GM23338 (cell line): ENCODE results near the gene NRF1. TPM values are rescaled to one million over a fixed set of nuclear protein-coding genes. Genes with fewer than 3 reads are reported as not detected.
A peak's percentile ranks its signal among the peaks of the same experiment; 100 is the strongest.

Experiments used
- ATAC-seq: fragments of 200-7000 bp; cut with Tn5 transposase; 3 replicates; pipeline ENCODE4 v1.9.1; 2020
- DNase-seq: peaks from one replicate; pipeline ENCODE4 v3.0.0-alpha.2; 2015; ENCODE audit warnings: low spot score
- H2AFZ ChIP-seq: fragments of 200-600 bp; sonication (generic); 2 replicates; pipeline ENCODE4 v1.8.0; 2016; ENCODE audit warnings: antibody characterized with exemption, mild to moderate bottlenecking, moderate library complexity
- H3F3A ChIP-seq: fragments of 200-600 bp; sonication (generic); replicated peaks from 2 replicates; pipeline ENCODE4 v1.8.0; 2017; ENCODE audit warnings: antibody characterized with exemption, mixed run types, low read depth
- H3K27ac ChIP-seq: fragments of 200-600 bp; sonication (generic); 2 replicates; pipeline ENCODE4 v1.6.1; 2016; ENCODE audit warnings: low read depth
- H3K27me3 ChIP-seq: fragments of 200-600 bp; sonication (generic); 2 replicates; pipeline ENCODE4 v1.8.0; 2016; ENCODE audit warnings: mild to moderate bottlenecking, mixed run types, moderate library complexity; ENCODE audit not compliant: insufficient read depth
- H3K36me3 ChIP-seq: fragments of 200-600 bp; sonication (generic); 2 replicates; pipeline ENCODE4 v1.8.0; 2016; ENCODE audit warnings: mild to moderate bottlenecking; ENCODE audit not compliant: insufficient read depth
- H3K4me1 ChIP-seq: fragments of 200-600 bp; sonication (generic); 2 replicates; pipeline ENCODE4 v1.8.0; 2016; ENCODE audit warnings: mild to moderate bottlenecking, moderate library complexity; ENCODE audit not compliant: insufficient read depth
- H3K4me2 ChIP-seq: fragments of 200-600 bp; sonication (generic); 2 replicates; pipeline ENCODE4 v1.7.1; 2017; ENCODE audit warnings: mixed run types
- H3K4me3 ChIP-seq: fragments of 200-600 bp; sonication (generic); 2 replicates; pipeline ENCODE4 v1.6.1; 2016; ENCODE audit warnings: mixed run types
- H3K79me2 ChIP-seq: fragments of 200-600 bp; sonication (generic); replicated peaks from 2 replicates; pipeline ENCODE4 v1.8.0; 2017; ENCODE audit warnings: mild to moderate bottlenecking; ENCODE audit not compliant: insufficient read depth
- H3K9me2 ChIP-seq: fragments of 200-600 bp; sonication (generic); 2 replicates; pipeline ENCODE4 v1.8.0; 2017; ENCODE audit not compliant: insufficient read depth
- H4K20me1 ChIP-seq: fragments of 200-600 bp; sonication (generic); replicated peaks from 2 replicates; pipeline ENCODE4 v1.8.0; 2017; ENCODE audit warnings: mild to moderate bottlenecking; ENCODE audit not compliant: insufficient read depth
- H3K27ac Mint-ChIP-seq: 2 replicates; pipeline ENCODE4 v1.8.0; 2020; ENCODE audit warnings: inconsistent platforms, mild to moderate bottlenecking, moderate library complexity, mixed read lengths
- H3K27me3 Mint-ChIP-seq: 3 replicates; pipeline ENCODE4 v1.8.0; 2022; ENCODE audit warnings: low read depth, mild to moderate bottlenecking, moderate library complexity, mixed read lengths, inconsistent platforms; ENCODE audit not compliant: insufficient read depth, poor library complexity
- H3K36me3 Mint-ChIP-seq: 3 replicates; pipeline ENCODE4 v1.8.0; 2021; ENCODE audit warnings: low read depth, mild to moderate bottlenecking, inconsistent platforms, moderate library complexity, mixed read lengths
- H3K4me1 Mint-ChIP-seq: 3 replicates; pipeline ENCODE4 v1.8.0; 2020; ENCODE audit warnings: mild to moderate bottlenecking, inconsistent platforms, mixed read lengths
- H3K4me3 Mint-ChIP-seq: 3 replicates; pipeline ENCODE4 v1.8.0; 2021; ENCODE audit warnings: moderate library complexity, mild to moderate bottlenecking, inconsistent platforms, mixed read lengths
- H3K9me3 Mint-ChIP-seq: 3 replicates; pipeline ENCODE4 v1.8.0; 2020; ENCODE audit warnings: moderate library complexity, mild to moderate bottlenecking, inconsistent platforms, mixed read lengths
- CREB1 ChIP-seq: fragments of 250-450 bp; sonication (Bioruptor Pico); IDR thresholded peaks from 2 replicates; pipeline ENCODE4 v1.5.0; 2020; ENCODE audit warnings: low read depth, mild to moderate bottlenecking, moderate library complexity
- EZH2 ChIP-seq: fragments of 200-600 bp; sonication (generic); IDR thresholded peaks from one replicate; pipeline ENCODE4 v1.8.0; 2017; ENCODE audit warnings: antibody characterized with exemption, mild to moderate bottlenecking, low read depth; ENCODE audit not compliant: unreplicated experiment
- NANOG ChIP-seq: IDR thresholded peaks from 2 replicates; pipeline ENCODE4 v1.6.1; 2016; ENCODE audit warnings: antibody characterized with exemption, borderline replicate concordance
- POLR2AphosphoS5 ChIP-seq: IDR thresholded peaks from 2 replicates; pipeline ENCODE4 v1.6.1; 2016; ENCODE audit warnings: antibody characterized with exemption, low read depth
- REST ChIP-seq: IDR thresholded peaks from one replicate; pipeline ENCODE4 v1.6.1; 2018; ENCODE audit warnings: antibody characterized with exemption; ENCODE audit not compliant: unreplicated experiment
- STAT1 ChIP-seq: IDR thresholded peaks from one replicate; pipeline ENCODE4 v1.6.1; 2016; ENCODE audit warnings: antibody characterized with exemption; ENCODE audit not compliant: unreplicated experiment
- ZNF462 ChIP-seq: fragments of 250-450 bp; sonication (Bioruptor Pico); IDR thresholded peaks from 2 replicates; pipeline ENCODE4 v1.5.0; 2020; ENCODE audit warnings: mild to moderate bottlenecking, moderate library complexity
- polyA plus RNA-seq: library from polyadenylated mRNA; unstranded; fragments of >200 nt; fragmentation: Nextera tagmentation; extraction: Ambion mirVana; gene quantifications from 2 replicates; pipeline ENCODE4 v1.2.1, GENCODE V29; 2016
- total RNA-seq: library from RNA; depleted of rRNA; stranded (reverse); fragments of >200 nt; shearing (Covaris generic); gene quantifications from 2 replicates; pipeline ENCODE4 v1.2.3, GENCODE V29; 2014
- TF ChIP-seq, protein P1 (sequence below), 2 experiments: fragments of 200-600 bp in 1 of 2; sonication (generic) in 1 of 2; conservative IDR thresholded peaks; 2 replicates each; pipeline versions ENCODE4 v1.5.1 to v1.6.1; 2016 to 2017; ENCODE audit warnings: antibody characterized with exemption in 2 of 2, low read depth in 2 of 2, mild to moderate bottlenecking in 2 of 2, moderate library complexity in 1 of 2

NRF1 gene
- total and polyA plus RNA-seq, 2 experiments from 2014 or later, result 5.3 to 24.6 TPM

- TF ChIP-seq ZNF462 (CRISPR knock-in tag) (peak; percentile 27; the same call in 1 of the 2 replicates), CREB1 (CRISPR knock-in tag) (peak; percentile 31; the same call in 1 of the 2 replicates), NANOG (peak; percentile 91; the same call in 1 of the 2 replicates)
These were observed 164.8 kb downstream of the NRF1 start (continued) for GRCh38 chr7:129776362-129776722.

- Mint-ChIP-seq H3K4me1 (peaks cover 61% of the 10 kb centered on the region), H3K27ac (no peak overlapping the region), H3K36me3 (peaks cover 23% of the 10 kb centered on the region), H3K9me3 (no peaks in the 10 kb centered on the region), H3K27me3 (peaks cover 56% of the 10 kb centered on the region), H3K4me3 (peak overlapping the region; percentile 82)
- peaks cover 41% of the 10 kb centered on the region for H3K27me3 ChIP-seq
- TF ChIP-seq STAT1 (no peak), REST (no peak), CREB1 (CRISPR knock-in tag) (no peak), EZH2 (no peak), POLR2AphosphoS5 (no peak)
- TF ChIP-seq, protein P1, sequence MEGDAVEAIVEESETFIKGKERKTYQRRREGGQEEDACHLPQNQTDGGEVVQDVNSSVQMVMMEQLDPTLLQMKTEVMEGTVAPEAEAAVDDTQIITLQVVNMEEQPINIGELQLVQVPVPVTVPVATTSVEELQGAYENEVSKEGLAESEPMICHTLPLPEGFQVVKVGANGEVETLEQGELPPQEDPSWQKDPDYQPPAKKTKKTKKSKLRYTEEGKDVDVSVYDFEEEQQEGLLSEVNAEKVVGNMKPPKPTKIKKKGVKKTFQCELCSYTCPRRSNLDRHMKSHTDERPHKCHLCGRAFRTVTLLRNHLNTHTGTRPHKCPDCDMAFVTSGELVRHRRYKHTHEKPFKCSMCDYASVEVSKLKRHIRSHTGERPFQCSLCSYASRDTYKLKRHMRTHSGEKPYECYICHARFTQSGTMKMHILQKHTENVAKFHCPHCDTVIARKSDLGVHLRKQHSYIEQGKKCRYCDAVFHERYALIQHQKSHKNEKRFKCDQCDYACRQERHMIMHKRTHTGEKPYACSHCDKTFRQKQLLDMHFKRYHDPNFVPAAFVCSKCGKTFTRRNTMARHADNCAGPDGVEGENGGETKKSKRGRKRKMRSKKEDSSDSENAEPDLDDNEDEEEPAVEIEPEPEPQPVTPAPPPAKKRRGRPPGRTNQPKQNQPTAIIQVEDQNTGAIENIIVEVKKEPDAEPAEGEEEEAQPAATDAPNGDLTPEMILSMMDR (conservative IDR thresholded peaks at IDR 0.05; ENCODE audit: low read depth in 2 of 2), result no peak
- H3K4me2 ChIP-seq, result peak overlapping the region; percentile 100
- peak overlapping the region; percentile 93 for H3K4me3 ChIP-seq
- H3K27ac ChIP-seq, result peak overlapping the region; percentile 94
- peaks cover 9% of the 10 kb centered on the region for H4K20me1 ChIP-seq
- peaks cover 59% of the 10 kb centered on the region for H3K79me2 ChIP-seq
- H3K36me3 ChIP-seq, result no peaks in the 10 kb centered on the region
- ATAC-seq, result no peak
- peaks cover 57% of the 10 kb centered on the region for H3K4me1 ChIP-seq
- peak; percentile 62 for DNase-seq
- no peaks in the 10 kb centered on the region for H3K9me2 ChIP-seq
- peaks cover 27% of the 10 kb centered on the region for H3F3A ChIP-seq
- no peak overlapping the region for H2AFZ ChIP-seq
These were observed 165.8 kb downstream of the NRF1 start for GRCh38 chr7:129777195-129777844.
